A673 (cell line): Measurements from ENCODE around the gene CYP21A2. TPM values are rescaled to one million over a fixed set of nuclear protein-coding genes. Genes with fewer than 3 reads are reported as not detected.

Experiments
- BruUV-seq: library from RNA; stranded (reverse); fragments of 400-500 nt; replicated peaks from 2 replicates; lab custom pipeline; 2021; lab: Mats Ljungman, UMichigan
- CTCF ChIA-PET: fragments of 300-600 bp; sonication (Branson Sonifier 250); formaldehyde crosslinking; loops from one replicate; lab custom pipeline; 2022; ENCODE audit warnings: antibody characterized with exemption; lab: Charles Lee
- POLR2A ChIA-PET: fragments of 300-600 bp; sonication (Branson Sonifier 250); formaldehyde crosslinking; loops from one replicate; lab custom pipeline; 2022; ENCODE audit warnings: antibody characterized with exemption; ENCODE audit not compliant: low non-redundant PET; lab: Charles Lee
- DNase-seq: peaks from one replicate; pipeline ENCODE4 v3.0.0-alpha.2; 2015; ENCODE audit warnings: low spot score
- H3K27ac ChIP-seq: fragments of 200-600 bp; sonication (generic); 2 replicates; pipeline ENCODE4 v1.5.1; 2016; ENCODE audit warnings: mixed run types, low read depth, mild to moderate bottlenecking, mixed read lengths, antibody characterized with exemption, low read length; ENCODE audit not compliant: poor library complexity, severe bottlenecking
- H3K27me3 ChIP-seq: fragments of 200-600 bp; sonication (generic); replicated peaks from 2 replicates; pipeline ENCODE4 v1.6.1; 2017; ENCODE audit warnings: mixed run types, low read depth, mild to moderate bottlenecking, mixed read lengths, antibody characterized with exemption, low read length; ENCODE audit not compliant: insufficient read depth, poor library complexity
- H3K36me3 ChIP-seq: fragments of 200-600 bp; sonication (generic); 2 replicates; pipeline ENCODE4 v1.6.1; 2016; ENCODE audit warnings: mixed run types, mild to moderate bottlenecking, mixed read lengths, antibody characterized with exemption, low read length; ENCODE audit not compliant: insufficient read depth, poor library complexity, severe bottlenecking
- H3K4me1 ChIP-seq: fragments of 200-600 bp; sonication (generic); 2 replicates; pipeline ENCODE4 v1.6.1; 2017; ENCODE audit warnings: mixed run types, mild to moderate bottlenecking, mixed read lengths, antibody characterized with exemption, low read length; ENCODE audit not compliant: insufficient read depth, poor library complexity, severe bottlenecking
- H3K4me3 ChIP-seq: fragments of 200-600 bp; sonication (generic); 2 replicates; pipeline ENCODE4 v1.5.1; 2016; ENCODE audit warnings: low read depth, mixed run types, mild to moderate bottlenecking, mixed read lengths, low read length; ENCODE audit not compliant: poor library complexity, severe bottlenecking
- H3K9me3 ChIP-seq: fragments of 200-600 bp; sonication (generic); 2 replicates; pipeline ENCODE4 v1.6.1; 2016; ENCODE audit warnings: mixed run types, low read depth, mild to moderate bottlenecking, mixed read lengths, antibody characterized with exemption, low read length; ENCODE audit not compliant: poor library complexity, severe bottlenecking
- CTCF ChIP-seq: fragments of 300-800, 200-600 bp; sonication (generic); conservative IDR thresholded peaks from 2 replicates; pipeline ENCODE4 v1.5.1; 2017; ENCODE audit warnings: low read depth, mild to moderate bottlenecking, antibody characterized with exemption, low read length, moderate library complexity, mixed read lengths
- EZH2 ChIP-seq: fragments of 200-600 bp; sonication (generic); IDR thresholded peaks from 2 replicates; pipeline ENCODE4 v1.6.1; 2017; ENCODE audit warnings: borderline replicate concordance, low read depth, mild to moderate bottlenecking, mixed read lengths, antibody characterized with exemption, low read length; ENCODE audit not compliant: poor library complexity, severe bottlenecking
- intact Hi-C: fragments of 100-400 bp; cut with micrococcal nuclease; formaldehyde crosslinking; loops from one replicate; pipeline ENCODE4 v1.10.0; 2022; ENCODE audit not compliant: unreplicated experiment
- total RNA-seq: library from RNA; stranded (reverse); gene quantifications from 2 replicates; pipeline ENCODE4 v1.2.3, GENCODE V29; 2021

CYP21A2 gene
- total RNA-seq, 1 experiment from 2014 or later: 0.15 TPM

GRCh38 chr6:32079566-32080290, 41.5 kb downstream of the CYP21A2 start:
- Histone ChIP-seq H3K27ac (no peak overlapping the region), H3K4me3 (no peak overlapping the region), H3K9me3 (no peaks in the 10 kb centered on the region), H3K27me3 (no peaks in the 10 kb centered on the region), H3K4me1 (no peaks in the 10 kb centered on the region), H3K36me3 (no peaks in the 10 kb centered on the region)
- POLR2A ChIA-PET: no interaction called here
- DNase-seq: no peak
- intact Hi-C loops: no loop called here
- no TSS peak for BruUV-seq
- TF ChIP-seq CTCF (no peak), EZH2 (no peak)
- CTCF ChIA-PET: no interaction called here

- POLR2A ChIA-PET: no interaction called here
- intact Hi-C loops: no loop called here
- DNase-seq: peak; percentile 19
- Histone ChIP-seq H3K4me1 (no peaks in the 10 kb centered on the region), H3K9me3 (no peaks in the 10 kb centered on the region), H3K27me3 (no peaks in the 10 kb centered on the region), H3K4me3 (no peak overlapping the region), H3K27ac (no peak overlapping the region), H3K36me3 (no peaks in the 10 kb centered on the region)
- CTCF ChIA-PET: no interaction called here
- BruUV-seq: no TSS peak
- TF ChIP-seq EZH2: no peak
- no peak for TF ChIP-seq CTCF
These were observed 43.2 kb downstream of the CYP21A2 start for GRCh38 chr6:32081168-32081990.

GRCh38 chr6:32082478-32082877, 44.3 kb downstream of the CYP21A2 start:
- CTCF ChIA-PET: no interaction called here

More at GRCh38 chr6:32082478-32082877, 44.3 kb downstream of the CYP21A2 start:
- H3K27me3 ChIP-seq: peaks cover 7% of the 10 kb centered on the region
- no peaks in the 10 kb centered on the region for H3K36me3 ChIP-seq
- no peak overlapping the region for H3K4me3 ChIP-seq
- no peaks in the 10 kb centered on the region for H3K9me3 ChIP-seq
- H3K4me1 ChIP-seq: no peaks in the 10 kb centered on the region
- DNase-seq: no peak
- TF ChIP-seq EZH2 (no peak), CTCF (no peak)
- intact Hi-C loops: no loop called here
- BruUV-seq: no TSS peak
- no peak overlapping the region for H3K27ac ChIP-seq
- POLR2A ChIA-PET: no interaction called here
